Spinal cord (tissue), 10 donors: ENCODE data around the gene SQOR. TPM values are rescaled to one million over a fixed set of nuclear protein-coding genes. Genes with fewer than 3 reads are reported as not detected.

Experiments
- DNase-seq, 6 donors: peaks; one replicate each; pipeline versions ENCODE4 v3.0.0 to v3.0.0-alpha.2; 2013 to 2015; ENCODE audit warnings: low spot score in 6 of 6, low read depth in 4 of 6
- H3K27ac ChIP-seq: one replicate; pipeline ENCODE4 v1.5.1; 2013; ENCODE audit warnings: low read depth, low read length, control low read depth
- H3K27me3 ChIP-seq: one replicate; pipeline ENCODE4 v1.6.1; 2013; ENCODE audit warnings: low read length; ENCODE audit not compliant: control insufficient read depth, insufficient read depth
- H3K36me3 ChIP-seq: one replicate; pipeline ENCODE4 v1.6.1; 2013; ENCODE audit warnings: low read length; ENCODE audit not compliant: control insufficient read depth, insufficient read depth
- H3K4me1 ChIP-seq: one replicate; pipeline ENCODE4 v1.6.1; 2013; ENCODE audit warnings: low read length; ENCODE audit not compliant: control insufficient read depth, insufficient read depth
- H3K4me3 ChIP-seq: one replicate; pipeline ENCODE4 v1.5.1; 2013; ENCODE audit warnings: low read depth, low read length, control low read depth
- H3K9me3 ChIP-seq: one replicate; pipeline ENCODE4 v1.6.1; 2013; ENCODE audit warnings: low read length; ENCODE audit not compliant: control insufficient read depth, insufficient read depth
- WGBS: methylation state at CpG from one replicate; pipeline ENCODE4 v1.1.5; 2013; ENCODE audit warnings: missing lambda C conversion rate; ENCODE audit not compliant: insufficient coverage; 5-methylcytosine and 5-hydroxymethylcytosine counted together
- polyA plus RNA-seq, 2 donors: library from polyadenylated mRNA; unstranded; fragments of 120-200 nt; gene quantifications; one replicate each; pipeline ENCODE4 v1.2.1, GENCODE V29; 2013; ENCODE audit not compliant: insufficient read length in 2 of 2
- total RNA-seq, 2 donors: library from RNA; depleted of rRNA in 1 of 2; stranded (reverse); fragments of 120-200 nt in 1 of 2; fragments of >200 nt in 1 of 2; gene quantifications; one replicate each; pipeline versions ENCODE4 v1.2.3 to v1.2.4, GENCODE V29; 2013 to 2014
- donor health status: healthy.

The SQOR gene
- total and polyA plus RNA-seq, 4 donors: 3.9 to 25.2 (median 9.1) TPM

DNA sequence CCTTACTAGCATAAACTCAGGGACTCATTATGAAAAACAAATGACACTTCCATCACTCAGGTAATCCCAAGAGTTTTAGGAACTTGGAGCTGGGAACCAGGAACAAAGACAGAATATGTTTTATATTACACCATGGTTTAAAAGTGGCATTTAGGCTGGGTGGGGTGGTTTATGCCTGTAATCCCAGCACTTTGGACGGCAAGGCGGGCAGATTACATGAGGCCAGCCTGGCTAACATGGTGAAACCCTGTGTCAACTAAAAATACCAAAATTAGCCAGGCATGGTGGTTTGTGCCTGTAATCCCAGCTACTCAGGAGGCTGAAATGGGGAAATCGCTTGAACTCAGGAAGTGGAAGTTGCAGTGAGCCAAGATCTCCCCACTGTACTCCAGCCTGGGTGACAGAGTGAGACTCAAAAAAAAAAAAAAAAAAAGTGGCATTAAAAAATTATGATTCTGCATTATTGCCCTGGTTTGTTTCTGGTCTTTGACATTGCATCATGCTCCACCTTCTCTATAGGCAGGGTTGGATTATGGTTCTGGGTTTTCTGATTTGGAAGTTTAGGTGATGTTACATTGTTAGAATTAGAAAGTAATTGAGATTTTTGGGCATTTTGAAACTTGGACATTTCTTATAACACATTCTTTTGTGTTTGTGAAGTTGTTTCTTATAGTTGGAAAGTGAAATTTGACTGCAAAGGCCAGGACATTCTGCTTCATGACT, 19.0 kb downstream of the SQOR start:
- Histone ChIP-seq H3K36me3 (no peaks in the 10 kb centered on the region), H3K4me1 (no peaks in the 10 kb centered on the region), H3K4me3 (no peak overlapping the region), H3K9me3 (no peaks in the 10 kb centered on the region), H3K27ac (no peak overlapping the region), H3K27me3 (no peaks in the 10 kb centered on the region)
- WGBS: 94% methylated on average over 3 of the region's 3 CpGs
- DNase-seq: no peak

DNA sequence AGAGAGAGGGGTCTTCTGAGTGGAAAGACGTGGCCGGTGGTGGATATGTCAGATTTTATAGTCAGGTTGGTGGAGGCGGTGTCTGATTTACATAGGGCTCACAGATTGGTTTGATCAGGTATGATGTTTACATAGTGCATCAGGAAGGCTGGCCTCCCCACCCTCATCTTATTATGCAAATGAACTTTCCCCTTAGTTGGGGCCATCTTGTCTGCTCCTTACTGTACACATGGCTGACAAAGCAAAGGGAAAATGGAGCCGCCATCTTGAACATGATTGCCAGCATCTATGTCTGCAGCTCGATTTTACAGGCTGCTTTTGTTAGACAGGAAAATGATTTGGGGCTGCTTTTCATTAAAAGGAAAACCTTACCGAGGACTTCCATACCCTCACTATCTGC, 19.9 kb downstream of the SQOR start:
- H3K27me3 ChIP-seq: no peaks in the 10 kb centered on the region
- H3K4me3 ChIP-seq: no peak overlapping the region
- no peaks in the 10 kb centered on the region for H3K9me3 ChIP-seq
- no peak for DNase-seq
- no peaks in the 10 kb centered on the region for H3K36me3 ChIP-seq
- 86% methylated on average over 2 of the region's 6 CpGs for WGBS
- no peaks in the 10 kb centered on the region for H3K4me1 ChIP-seq
- H3K27ac ChIP-seq: no peak overlapping the region

DNA sequence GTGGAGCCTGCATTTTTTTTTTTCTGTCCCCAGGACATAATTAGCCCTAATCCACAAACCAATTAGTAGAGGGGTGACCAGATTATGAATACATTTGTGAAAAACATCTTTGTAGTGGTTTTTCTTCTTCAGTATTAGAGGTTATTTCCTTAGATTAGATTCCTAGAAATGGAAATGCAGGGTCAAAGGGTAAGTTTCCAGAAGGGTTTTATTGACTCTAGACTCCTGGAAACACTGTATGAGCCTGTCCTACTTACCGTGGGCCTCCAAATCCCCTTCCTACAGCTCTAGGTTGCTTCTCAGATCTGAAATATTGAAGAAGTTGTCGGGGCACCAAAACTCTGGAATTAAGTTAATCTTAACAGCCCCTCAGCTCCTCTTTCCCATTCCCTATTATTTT, 22.4 kb downstream of the SQOR start:
- H3K36me3 ChIP-seq: no peaks in the 10 kb centered on the region
- H3K4me1 ChIP-seq: no peaks in the 10 kb centered on the region
- no peak overlapping the region for H3K4me3 ChIP-seq
- H3K27me3 ChIP-seq: no peaks in the 10 kb centered on the region
- no peak for DNase-seq
- WGBS: no CpG with 5 or more reads among the region's 2 CpGs
- no peak overlapping the region for H3K27ac ChIP-seq
- H3K9me3 ChIP-seq: no peaks in the 10 kb centered on the region

DNA sequence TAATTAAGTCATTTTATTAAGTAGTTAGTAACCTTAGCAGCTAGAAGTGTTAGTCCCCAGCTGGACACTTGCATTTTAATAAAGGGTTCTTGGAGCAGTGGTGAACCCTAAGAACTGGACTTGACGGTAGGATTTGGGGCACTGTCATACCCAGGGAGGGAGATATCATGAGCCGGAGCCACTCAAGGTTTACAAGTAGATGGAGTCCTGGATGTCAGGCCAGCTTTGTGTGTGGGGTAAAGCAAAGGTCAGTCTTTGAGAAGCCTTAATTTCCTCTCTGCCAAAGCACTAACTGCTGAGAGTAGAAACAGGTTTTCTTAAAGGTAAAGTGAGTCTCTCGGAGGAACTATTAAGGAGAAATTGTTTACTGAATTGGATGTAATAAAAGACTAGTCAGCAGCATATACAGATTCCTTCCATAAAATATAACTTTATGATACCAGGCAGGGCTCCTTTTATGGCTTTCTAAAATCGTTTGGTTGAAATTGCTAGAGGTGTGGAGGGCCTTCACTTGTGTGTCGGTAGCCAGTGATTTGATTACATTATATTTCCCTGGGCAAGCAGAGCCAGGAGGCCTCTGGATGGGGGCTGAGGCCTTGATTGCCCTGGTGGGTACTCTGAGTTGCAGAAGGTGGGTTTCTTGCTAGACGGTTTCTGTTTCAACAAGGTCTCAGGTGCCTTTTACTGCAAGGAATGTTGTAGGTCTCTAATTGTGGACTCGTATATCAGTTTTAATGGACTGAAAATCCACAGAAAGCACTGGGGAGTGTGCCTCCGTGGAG, 23.1 kb downstream of the SQOR start:
- Histone ChIP-seq H3K36me3 (no peaks in the 10 kb centered on the region), H3K4me1 (no peaks in the 10 kb centered on the region), H3K4me3 (no peak overlapping the region), H3K27me3 (no peaks in the 10 kb centered on the region), H3K9me3 (no peaks in the 10 kb centered on the region), H3K27ac (no peak overlapping the region)
- 67% methylated on average over 5 of the region's 8 CpGs for WGBS
- DNase-seq: peak in 1 of 6 donors; percentile 78

DNA sequence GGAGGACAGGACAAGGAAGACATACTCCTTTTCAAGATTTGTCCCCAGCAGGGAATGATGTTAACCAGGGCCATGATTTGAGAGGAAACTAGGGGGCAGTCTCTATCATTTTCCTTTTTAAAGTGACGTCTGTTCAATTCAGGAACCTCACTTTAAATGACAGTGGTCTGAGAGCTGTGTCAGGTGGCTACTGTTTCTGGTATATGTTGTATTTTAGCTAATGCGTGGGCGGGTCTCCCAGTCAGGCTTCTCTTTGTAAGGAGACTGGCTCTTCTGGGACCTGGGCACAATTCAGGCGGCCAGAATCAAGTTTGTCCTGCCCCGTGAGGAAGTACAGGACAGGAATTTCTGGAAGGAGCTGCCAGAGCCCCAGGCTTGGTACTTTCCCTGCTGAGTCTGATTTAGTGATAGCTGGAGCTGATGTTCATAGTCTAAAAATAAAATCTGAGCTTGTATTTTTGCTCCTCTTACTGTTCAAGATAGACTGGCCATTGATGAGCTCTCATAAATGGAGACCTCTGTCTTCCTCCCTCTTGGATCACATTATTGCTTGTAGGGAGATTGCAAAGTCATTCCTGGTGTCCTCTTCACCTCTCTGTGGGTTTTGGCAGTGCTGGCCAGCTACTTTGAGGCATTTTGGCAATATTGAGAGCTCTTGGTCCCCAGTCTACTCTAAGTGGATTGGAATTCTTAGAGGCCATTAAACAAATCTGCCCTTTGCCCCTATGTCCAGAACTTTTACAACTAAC, 25.6 kb downstream of the SQOR start:
- H3K4me1 ChIP-seq: no peaks in the 10 kb centered on the region
- WGBS: 75% methylated on average over 5 of the region's 5 CpGs
- H3K9me3 ChIP-seq: no peaks in the 10 kb centered on the region
- H3K4me3 ChIP-seq: no peak overlapping the region
- no peak for DNase-seq
- no peaks in the 10 kb centered on the region for H3K27me3 ChIP-seq
- no peak overlapping the region for H3K27ac ChIP-seq
- no peaks in the 10 kb centered on the region for H3K36me3 ChIP-seq

DNA sequence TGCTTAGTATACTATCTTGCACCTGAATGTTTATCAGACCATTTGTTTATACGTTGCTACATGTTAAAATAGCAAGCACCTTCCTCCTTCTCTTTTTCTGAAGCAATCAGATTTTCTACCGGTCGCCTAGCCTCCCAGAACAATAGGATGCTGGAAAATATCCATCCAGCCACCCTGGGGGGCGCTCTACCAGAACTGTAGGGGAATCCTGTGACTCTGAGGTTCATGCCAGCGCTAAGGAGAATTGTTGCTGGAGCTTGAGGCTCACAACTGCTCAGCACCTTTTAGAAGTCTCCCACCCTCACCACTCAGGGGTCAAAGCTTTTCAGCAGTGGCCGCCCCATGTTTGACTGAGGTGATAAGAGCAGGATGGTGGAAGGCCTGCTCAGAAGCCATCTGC, 27.5 kb downstream of the SQOR start:
- Histone ChIP-seq H3K4me3 (no peak overlapping the region), H3K36me3 (no peaks in the 10 kb centered on the region), H3K4me1 (no peaks in the 10 kb centered on the region), H3K27me3 (no peaks in the 10 kb centered on the region), H3K27ac (no peak overlapping the region), H3K9me3 (no peaks in the 10 kb centered on the region)
- WGBS: 54% methylated on average over 4 of the region's 6 CpGs
- no peak for DNase-seq

DNA sequence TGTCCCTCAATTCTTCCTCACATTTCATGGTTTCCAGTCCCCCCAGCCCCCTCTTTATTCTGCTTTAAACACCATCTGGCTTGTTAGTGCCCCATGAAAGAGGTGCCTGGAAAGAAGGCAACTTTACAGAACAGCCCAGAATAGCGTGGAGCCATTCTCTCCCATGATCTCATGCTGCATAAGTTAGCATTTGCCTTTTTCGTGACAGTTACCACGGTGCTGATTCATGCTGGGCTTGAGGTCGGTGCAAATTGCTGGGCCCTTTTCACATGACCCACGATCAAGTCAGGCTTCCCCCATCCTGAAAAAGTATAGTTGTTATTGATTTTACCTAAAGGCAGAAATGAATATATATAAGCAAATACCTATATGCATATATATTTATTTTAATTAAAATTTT, 29.6 kb downstream of the SQOR start:
- H3K4me1 ChIP-seq: no peaks in the 10 kb centered on the region
- H3K27ac ChIP-seq: no peak overlapping the region
- H3K9me3 ChIP-seq: no peaks in the 10 kb centered on the region
- H3K27me3 ChIP-seq: no peaks in the 10 kb centered on the region
- no peak for DNase-seq
- H3K36me3 ChIP-seq: no peaks in the 10 kb centered on the region
- no peak overlapping the region for H3K4me3 ChIP-seq
- 17% methylated on average over 3 of the region's 5 CpGs for WGBS

DNA sequence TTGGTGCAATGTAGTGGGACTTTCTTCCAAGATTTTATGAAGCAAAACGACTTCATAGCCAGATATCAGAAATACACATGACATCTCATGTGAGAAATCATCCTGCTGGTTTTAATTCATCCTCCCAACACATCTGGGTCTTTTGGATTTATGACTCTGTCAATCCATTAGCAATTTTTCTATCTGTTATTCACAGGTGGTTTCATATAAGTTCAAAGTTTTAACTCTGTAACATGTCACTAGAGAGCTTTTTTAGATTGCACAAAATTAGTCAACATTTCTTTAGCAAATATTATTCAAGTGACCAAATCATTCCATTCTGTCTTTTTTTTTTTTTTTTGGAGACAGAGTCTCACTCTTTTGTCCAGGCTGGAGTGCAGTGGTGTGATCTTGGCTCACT, 30.4 kb downstream of the SQOR start:
- no CpG with 5 or more reads among the region's 1 CpG for WGBS
- H3K27me3 ChIP-seq: no peaks in the 10 kb centered on the region
- no peaks in the 10 kb centered on the region for H3K4me1 ChIP-seq
- no peak overlapping the region for H3K27ac ChIP-seq
- H3K36me3 ChIP-seq: no peaks in the 10 kb centered on the region
- no peaks in the 10 kb centered on the region for H3K9me3 ChIP-seq
- no peak for DNase-seq
- H3K4me3 ChIP-seq: no peak overlapping the region

DNA sequence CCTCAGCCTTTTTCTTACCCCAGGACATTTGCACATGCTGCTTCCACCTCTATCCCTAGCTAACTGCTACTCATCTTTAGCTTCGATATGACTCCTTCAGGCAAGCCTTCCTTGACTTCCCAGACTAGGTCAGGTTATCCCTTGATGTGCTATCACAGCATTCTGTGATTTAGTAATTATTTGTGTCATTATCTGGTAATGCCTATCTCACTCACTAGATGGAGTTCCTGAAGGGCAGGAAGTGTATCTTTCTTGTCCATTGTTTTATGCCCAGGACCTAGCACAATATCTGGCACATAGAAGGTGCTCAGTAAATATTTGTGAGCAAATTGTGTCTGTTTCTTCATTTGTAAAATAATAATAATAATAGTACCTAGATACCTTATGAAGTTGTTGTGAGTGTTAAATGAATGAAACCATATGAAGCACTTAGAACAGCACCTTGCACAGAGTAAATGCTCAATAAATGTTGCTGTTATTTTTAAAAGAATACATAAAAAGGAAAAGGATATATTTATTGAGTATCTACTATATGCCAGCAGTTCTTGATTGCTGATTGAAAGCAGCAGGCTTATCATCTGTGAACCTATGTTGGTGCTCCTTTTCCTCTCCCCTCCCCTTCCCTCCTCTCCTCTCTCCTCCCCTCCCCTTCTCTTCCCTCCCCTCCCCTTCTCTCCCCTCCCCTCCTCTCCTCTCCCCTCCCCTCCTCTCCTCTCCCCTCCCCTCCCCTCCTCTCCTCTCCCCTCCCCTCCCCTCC, 31.5 kb downstream of the SQOR start:
- DNase-seq: no peak
- WGBS: no CpG with 5 or more reads among the region's 1 CpG
- H3K4me1 ChIP-seq: no peaks in the 10 kb centered on the region
- H3K9me3 ChIP-seq: no peaks in the 10 kb centered on the region
- no peak overlapping the region for H3K27ac ChIP-seq
- no peaks in the 10 kb centered on the region for H3K36me3 ChIP-seq
- H3K27me3 ChIP-seq: no peaks in the 10 kb centered on the region
- H3K4me3 ChIP-seq: no peak overlapping the region
